T-helper 1 cell treated with Interleukin-12 subunit alpha and Interleukin-12 subunit beta and Interleukin-4 antibody, amounts not matched to agents 30 μg/mL and 1 μg/mL, for 36 hours (primary cell): ENCODE measurements around the gene UXS1.
"Not testable (repeated sequence)": the region's sequence is repeated elsewhere in the genome, so short reads cannot be mapped to it uniquely, and the experiment has no call there.

ENCODE experiments used
- H3K27ac Mint-ChIP-seq: one replicate; pipeline ENCODE4 v1.8.0; 2021; ENCODE audit warnings: mild to moderate bottlenecking, mixed read lengths
- H3K27me3 Mint-ChIP-seq: one replicate; pipeline ENCODE4 v1.8.0; 2021; ENCODE audit warnings: low read depth, mixed read lengths
- H3K36me3 Mint-ChIP-seq: one replicate; pipeline ENCODE4 v1.8.0; 2021; ENCODE audit warnings: low read depth, mixed read lengths
- H3K4me1 Mint-ChIP-seq: one replicate; pipeline ENCODE4 v1.8.0; 2021; ENCODE audit warnings: low read depth, mixed read lengths
- H3K4me3 Mint-ChIP-seq: one replicate; pipeline ENCODE4 v1.8.0; 2021; ENCODE audit warnings: mild to moderate bottlenecking, moderate library complexity, mixed read lengths
- H3K9me3 Mint-ChIP-seq: one replicate; pipeline ENCODE4 v1.8.0; 2021; ENCODE audit warnings: mixed read lengths

The UXS1 gene

DNA sequence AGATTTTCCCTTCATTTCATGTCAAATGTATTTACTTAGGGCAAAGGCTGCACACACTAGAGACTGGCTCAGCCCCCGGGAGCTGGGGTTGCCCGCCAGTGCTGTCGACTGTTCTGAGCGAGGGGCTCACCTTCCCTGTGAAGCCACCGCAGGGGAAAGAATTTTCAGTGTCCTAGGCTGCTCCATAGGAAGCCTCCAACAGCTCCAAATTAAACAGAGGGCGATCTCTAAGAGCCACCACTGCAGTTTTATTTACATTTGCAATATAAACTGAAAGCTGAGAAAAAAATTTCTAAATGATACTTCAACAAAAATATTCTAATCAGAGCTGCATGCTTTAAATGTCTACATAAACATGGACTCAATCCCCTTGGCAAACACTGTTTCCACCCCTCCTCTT, 54.0 kb downstream of the UXS1 start:
- peak overlapping the region; percentile 88 for H3K27ac Mint-ChIP-seq
- H3K36me3 Mint-ChIP-seq: peaks cover 31% of the 10 kb centered on the region
- H3K4me1 Mint-ChIP-seq: peaks cover 55% of the 10 kb centered on the region
- no peaks in the 10 kb centered on the region for H3K9me3 Mint-ChIP-seq
- no peaks in the 10 kb centered on the region for H3K27me3 Mint-ChIP-seq
- no peak overlapping the region for H3K4me3 Mint-ChIP-seq

DNA sequence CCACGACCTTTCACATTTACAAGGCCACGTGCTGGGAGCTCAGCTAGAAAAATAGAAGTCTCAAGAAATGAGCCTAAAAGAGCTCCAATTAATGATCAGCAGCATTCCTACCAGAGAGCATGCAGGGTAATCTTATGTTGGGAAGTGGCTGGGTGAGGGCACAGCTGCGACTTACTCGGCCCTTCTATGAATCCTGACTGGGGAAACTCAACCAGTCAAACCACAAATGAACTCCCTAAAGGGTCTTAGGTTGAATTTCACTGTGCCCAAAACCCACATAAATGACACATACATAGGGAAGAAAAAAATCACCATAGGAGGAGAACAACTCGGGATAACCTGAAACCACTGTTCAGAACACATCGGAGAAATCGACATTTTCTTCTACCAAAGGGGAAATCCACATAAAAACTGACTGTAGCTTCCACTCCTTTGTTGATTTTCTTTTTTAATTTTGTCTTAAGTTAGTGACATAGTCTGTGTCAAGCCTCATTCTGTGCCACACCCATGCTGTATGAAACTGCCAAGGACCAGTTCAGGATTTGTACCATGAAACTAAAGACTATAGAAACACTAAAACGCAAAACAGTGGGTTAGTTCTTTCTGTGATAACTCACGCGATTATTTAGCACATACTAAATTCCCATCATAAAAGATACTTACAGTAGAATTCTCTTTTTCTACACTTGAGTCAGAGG, 54.7 kb downstream of the UXS1 start:
- Mint-ChIP-seq H3K9me3 (no peaks in the 10 kb centered on the region), H3K4me3 (peak overlapping the region; percentile 25), H3K27me3 (no peaks in the 10 kb centered on the region), H3K27ac (peak overlapping the region; percentile 88), H3K36me3 (peaks cover 24% of the 10 kb centered on the region), H3K4me1 (peaks cover 50% of the 10 kb centered on the region)

DNA sequence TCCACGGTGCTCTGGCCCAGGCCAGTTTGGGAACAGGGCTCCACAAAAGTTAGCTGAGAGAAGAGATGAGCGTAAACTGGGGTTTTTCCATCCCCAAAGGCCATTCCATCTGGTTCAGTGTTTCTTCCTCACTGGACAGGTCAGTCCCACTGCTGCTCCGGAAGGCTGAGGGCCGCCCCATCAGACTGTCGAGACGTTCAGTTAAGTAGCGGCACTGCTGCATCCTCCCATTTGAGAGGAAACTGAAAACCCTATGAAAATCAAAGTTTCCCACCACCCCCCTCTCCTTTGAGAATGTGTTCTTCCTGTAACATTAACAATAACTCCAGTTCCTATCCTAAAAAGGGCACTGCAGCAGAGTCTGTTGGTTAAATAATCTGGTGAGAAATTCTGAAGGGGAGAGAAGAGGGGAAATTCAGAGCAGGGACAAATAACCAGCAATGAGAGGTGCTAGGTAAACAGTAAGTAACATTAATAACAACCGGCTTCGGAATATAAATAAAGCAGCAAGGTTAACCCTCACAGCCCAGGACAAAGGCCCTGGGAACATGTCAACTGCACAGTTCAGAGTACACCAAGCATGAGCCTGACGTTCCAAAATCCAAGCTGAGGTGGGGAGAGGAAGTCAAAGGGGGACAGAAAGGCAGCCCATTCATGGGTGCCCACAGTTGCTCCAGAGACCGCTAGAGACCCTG, 55.4 kb downstream of the UXS1 start:
- peaks cover 18% of the 10 kb centered on the region for H3K36me3 Mint-ChIP-seq
- peak overlapping the region; percentile 88 for H3K27ac Mint-ChIP-seq
- no peaks in the 10 kb centered on the region for H3K27me3 Mint-ChIP-seq
- H3K4me1 Mint-ChIP-seq: peaks cover 43% of the 10 kb centered on the region
- H3K9me3 Mint-ChIP-seq: no peaks in the 10 kb centered on the region
- peak overlapping the region; percentile 72 for H3K4me3 Mint-ChIP-seq

DNA sequence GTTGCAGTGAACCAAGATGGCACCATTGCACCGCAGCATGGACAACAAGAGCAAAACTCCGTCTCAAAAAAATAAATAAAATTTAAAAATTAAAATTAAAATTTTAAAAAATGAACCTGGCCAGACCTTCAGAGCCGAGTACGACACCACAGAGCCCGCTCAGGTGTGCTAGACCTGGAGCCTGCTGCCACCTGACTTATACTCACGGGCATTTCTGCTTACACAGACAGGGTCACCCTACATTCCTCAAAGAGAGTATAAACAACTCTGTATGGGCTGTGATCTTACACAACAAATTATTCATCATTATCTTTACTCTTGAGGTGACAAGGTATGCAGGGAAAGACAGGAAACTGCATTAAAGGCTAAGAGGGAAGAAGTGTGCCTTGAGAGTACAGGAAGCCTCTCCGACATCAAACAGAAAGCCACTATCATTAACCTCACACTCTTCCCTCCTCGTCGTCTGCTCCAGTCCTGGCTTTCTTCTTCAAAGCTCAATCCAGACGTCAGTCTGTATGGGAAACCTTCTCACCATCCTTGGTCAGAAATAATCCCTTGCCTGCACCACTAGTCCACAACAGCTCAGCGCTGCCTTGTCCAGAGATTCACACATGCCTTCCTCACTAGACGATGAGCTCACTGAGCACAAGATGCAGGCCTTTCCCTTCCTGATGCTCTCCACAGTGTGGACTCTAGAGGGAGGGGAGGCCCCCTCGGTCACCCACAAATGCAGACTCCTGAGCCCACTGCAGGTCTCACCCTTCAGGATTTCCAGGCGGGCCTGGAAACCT, 56.2 kb downstream of the UXS1 start:
- Mint-ChIP-seq H3K27ac (peak overlapping the region; percentile 88), H3K4me1 (peaks cover 43% of the 10 kb centered on the region), H3K9me3 (no peaks in the 10 kb centered on the region), H3K36me3 (peaks cover 14% of the 10 kb centered on the region), H3K27me3 (no peaks in the 10 kb centered on the region), H3K4me3 (peak overlapping the region; percentile 72)

DNA sequence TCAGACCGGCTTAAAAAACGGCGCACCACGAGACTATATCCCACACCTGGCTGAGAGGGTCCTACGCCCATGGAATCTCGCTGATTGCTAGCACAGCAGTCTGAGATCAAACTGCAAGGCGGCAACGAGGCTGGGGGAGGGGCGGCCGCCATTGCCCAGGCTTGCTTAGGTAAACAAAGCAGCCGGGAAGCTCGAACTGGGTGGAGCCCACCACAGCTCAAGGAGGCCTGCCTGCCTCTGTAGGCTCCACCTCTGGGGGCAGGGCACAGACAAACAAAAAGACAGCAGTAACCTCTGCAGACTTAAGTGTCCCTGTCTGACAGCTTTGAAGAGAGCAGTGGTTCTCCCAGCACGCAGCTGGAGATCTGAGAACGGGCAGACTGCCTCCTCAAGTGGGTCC, 62.9 kb downstream of the UXS1 start:
- peaks cover 15% of the 10 kb centered on the region for H3K4me1 Mint-ChIP-seq
- H3K27ac Mint-ChIP-seq, H3K9me3 Mint-ChIP-seq, H3K4me3 Mint-ChIP-seq, H3K27me3 Mint-ChIP-seq: not testable (repeated sequence)
- peaks cover 22% of the 10 kb centered on the region for H3K36me3 Mint-ChIP-seq

DNA sequence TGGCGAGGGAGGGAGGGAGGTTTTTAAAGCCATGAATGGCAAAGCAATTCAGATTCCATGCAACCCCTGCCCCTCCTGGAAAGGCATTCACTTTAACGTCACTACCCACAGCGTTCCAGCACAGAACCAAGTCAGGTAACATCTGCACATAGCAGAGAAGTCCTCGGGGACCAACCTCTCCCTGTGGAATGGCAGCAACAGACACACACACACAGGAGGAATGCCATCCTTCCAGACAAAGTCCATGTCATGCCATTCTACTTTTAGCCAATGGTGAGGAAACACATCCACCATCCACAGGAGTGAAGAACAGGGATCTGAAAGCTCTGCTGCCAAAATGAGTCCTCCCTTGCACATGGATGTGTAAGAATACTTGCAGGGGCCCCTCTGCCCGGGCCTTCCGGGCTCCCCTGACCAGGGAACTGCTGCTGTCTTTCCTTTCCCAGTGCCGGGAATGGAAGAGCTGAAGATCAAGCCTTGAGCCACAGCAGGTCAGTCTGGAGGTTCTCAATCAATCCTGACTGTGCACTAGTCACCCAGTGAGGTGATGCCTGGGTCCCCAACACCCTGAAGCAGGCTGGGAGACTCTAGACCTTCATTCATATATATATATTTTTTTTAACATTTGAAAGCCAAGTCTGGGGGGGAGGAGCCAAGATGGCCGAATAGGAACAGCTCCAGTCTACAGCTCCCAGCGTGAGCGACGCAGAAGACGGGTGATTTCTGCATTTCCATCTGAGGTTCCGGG, 63.7 kb downstream of the UXS1 start:
- Mint-ChIP-seq H3K36me3 (peaks cover 24% of the 10 kb centered on the region), H3K4me3 (no peak overlapping the region), H3K4me1 (peaks cover 16% of the 10 kb centered on the region), H3K27me3 (no peaks in the 10 kb centered on the region), H3K27ac (no peak overlapping the region), H3K9me3 (no peaks in the 10 kb centered on the region)

DNA sequence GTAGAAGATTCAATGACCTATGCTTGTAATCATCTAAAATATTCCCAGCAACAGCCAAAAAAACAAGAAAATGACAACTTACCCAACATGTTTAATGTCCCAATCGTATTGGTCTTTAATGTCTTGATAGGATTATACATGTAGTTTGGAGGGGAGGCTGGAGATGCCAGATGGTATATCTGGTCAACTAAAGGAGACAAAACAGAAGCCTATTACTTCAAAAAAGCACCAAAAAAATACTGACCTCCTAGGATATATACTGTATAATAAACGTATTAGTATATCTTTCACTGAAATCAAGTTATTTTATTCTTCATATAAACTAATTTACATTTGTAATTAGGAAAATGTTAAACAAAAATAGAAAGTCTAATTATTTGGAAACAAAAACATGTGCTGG, 64.5 kb downstream of the UXS1 start:
- no peak overlapping the region for H3K27ac Mint-ChIP-seq
- H3K9me3 Mint-ChIP-seq: no peaks in the 10 kb centered on the region
- peaks cover 30% of the 10 kb centered on the region for H3K36me3 Mint-ChIP-seq
- H3K4me1 Mint-ChIP-seq: peaks cover 16% of the 10 kb centered on the region
- H3K4me3 Mint-ChIP-seq: no peak overlapping the region
- no peaks in the 10 kb centered on the region for H3K27me3 Mint-ChIP-seq

DNA sequence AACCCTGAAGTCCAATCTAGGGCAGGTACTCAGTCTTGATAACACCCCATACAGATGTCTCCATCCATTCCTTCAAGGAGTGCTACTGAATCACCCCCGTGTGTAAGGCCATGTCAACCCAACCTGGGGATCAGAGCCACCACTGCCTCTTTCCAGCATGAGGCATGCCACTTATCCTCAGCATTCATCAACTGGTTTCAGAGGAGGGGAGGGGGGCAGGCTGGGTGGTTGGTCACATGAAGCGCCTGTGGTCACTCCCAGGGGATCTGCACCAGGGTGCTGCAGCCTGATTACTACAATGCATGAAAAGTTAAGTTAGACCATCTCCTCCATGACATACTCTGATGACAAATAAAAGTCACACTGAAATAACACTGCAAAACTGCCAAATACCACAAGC, 65.0 kb downstream of the UXS1 start:
- no peaks in the 10 kb centered on the region for H3K27me3 Mint-ChIP-seq

DNA sequence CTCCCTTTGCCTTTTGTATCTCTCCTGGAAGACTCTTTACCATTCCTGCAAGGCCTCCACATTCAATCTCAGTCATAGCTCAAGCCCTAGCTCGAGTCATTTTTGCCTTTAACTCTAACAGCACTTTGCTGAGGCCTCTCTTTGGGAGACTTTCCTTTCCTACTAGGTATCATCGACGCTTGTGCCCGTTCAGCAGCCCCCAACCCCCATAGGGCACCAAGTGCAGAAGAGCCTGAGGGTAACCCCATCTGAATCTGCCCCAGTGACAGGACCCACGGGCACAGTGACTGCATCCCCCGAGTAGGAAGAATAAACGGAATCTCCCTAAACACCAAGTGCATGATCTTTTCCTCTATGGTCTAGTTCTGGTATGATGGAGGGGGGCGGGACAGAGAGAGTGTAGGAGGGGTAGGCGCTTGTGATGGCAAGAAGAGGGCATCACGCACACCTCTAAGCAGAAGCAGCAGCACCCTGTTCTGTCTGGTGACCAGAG, 66.3 kb downstream of the UXS1 start:
- Mint-ChIP-seq H3K27ac (peak overlapping the region; percentile 23), H3K9me3 (no peaks in the 10 kb centered on the region), H3K4me1 (peaks cover 16% of the 10 kb centered on the region), H3K36me3 (peaks cover 33% of the 10 kb centered on the region), H3K27me3 (no peaks in the 10 kb centered on the region), H3K4me3 (no peak overlapping the region)

More for the DNA sequence above, 65.0 kb downstream of the UXS1 start:
- no peaks in the 10 kb centered on the region for H3K9me3 Mint-ChIP-seq
- H3K36me3 Mint-ChIP-seq: peaks cover 33% of the 10 kb centered on the region
- H3K27ac Mint-ChIP-seq: no peak overlapping the region
- peaks cover 16% of the 10 kb centered on the region for H3K4me1 Mint-ChIP-seq
- H3K4me3 Mint-ChIP-seq: no peak overlapping the region

DNA sequence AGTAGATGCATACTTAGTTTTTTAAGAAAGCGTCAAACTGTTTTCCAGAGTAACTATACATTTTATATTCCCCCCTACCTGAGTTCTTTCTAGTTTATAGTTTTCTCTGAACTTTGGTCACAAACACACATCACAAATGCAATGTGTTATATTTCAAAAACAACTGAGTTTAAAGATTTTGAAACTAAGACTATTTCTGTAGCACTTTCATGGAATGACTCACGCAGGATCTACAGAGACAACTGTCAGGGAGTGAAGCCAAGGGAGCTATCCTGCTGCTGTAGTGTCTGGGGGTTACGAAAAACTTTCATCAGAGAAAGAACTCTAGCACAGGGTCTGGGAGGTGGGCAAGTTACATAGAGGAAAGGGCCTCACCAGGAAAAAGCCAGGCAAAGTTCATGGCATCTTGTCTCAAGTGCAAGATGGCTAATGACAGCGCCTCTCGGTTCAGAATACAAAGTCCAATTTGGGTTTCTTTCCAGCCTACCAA, 66.8 kb downstream of the UXS1 start:
- Mint-ChIP-seq H3K4me3 (no peak overlapping the region), H3K36me3 (peaks cover 33% of the 10 kb centered on the region)

DNA sequence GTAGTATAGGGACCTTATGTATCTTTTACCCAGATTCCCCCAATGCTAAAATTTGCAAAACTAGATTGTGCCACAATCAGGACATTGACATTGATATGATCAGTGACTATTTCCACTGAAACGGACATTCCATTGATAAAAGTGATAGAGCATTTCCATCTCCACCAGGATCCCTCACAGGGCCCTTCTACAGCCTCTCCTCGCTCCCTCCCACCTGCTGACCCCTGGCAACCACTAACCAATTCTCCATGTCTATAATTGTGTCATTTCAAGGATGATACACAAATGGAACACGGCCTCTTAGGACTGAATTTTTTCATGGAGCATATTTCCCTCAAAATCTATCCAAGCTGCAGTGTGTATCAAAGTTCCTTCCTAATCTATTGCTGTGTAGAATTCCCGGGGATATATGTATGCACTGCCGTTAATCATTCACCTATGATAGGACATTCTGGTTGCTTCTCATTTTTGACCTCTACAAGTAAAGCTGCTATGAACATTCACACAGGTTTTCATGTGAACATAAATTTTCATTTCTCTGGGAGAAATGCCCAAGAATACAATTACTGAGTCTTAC, 67.3 kb downstream of the UXS1 start:
- Mint-ChIP-seq H3K9me3 (no peaks in the 10 kb centered on the region), H3K27ac (peak overlapping the region; percentile 50), H3K4me3 (no peak overlapping the region), H3K27me3 (no peaks in the 10 kb centered on the region), H3K36me3 (peaks cover 33% of the 10 kb centered on the region), H3K4me1 (peaks cover 16% of the 10 kb centered on the region)

More for the DNA sequence above, 66.8 kb downstream of the UXS1 start:
- H3K27ac Mint-ChIP-seq: peak overlapping the region; percentile 50
- H3K27me3 Mint-ChIP-seq: no peaks in the 10 kb centered on the region
- H3K4me1 Mint-ChIP-seq: peaks cover 16% of the 10 kb centered on the region
- no peaks in the 10 kb centered on the region for H3K9me3 Mint-ChIP-seq

DNA sequence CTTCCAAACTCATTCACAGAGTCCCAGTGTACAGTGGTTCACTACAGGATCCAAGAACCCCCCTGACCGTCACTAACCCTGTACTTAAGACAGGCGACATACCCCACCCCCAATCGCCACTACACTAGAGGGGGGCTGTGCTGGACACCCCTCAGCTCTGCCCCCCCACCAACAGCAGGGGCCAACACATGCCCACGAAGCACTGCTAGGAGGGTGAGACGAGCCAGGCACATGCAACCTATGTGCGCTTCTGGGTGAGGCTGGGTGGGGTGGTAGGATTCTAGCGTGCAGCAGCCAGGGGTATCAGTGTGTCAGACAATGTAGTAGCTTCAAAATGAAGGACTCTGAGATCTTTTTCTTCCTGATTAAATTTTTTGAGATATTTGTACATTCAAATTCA, 67.8 kb downstream of the UXS1 start:
- no peaks in the 10 kb centered on the region for H3K9me3 Mint-ChIP-seq
- no peak overlapping the region for H3K27ac Mint-ChIP-seq
- peaks cover 18% of the 10 kb centered on the region for H3K4me1 Mint-ChIP-seq
- no peak overlapping the region for H3K4me3 Mint-ChIP-seq
- H3K27me3 Mint-ChIP-seq: no peaks in the 10 kb centered on the region
- H3K36me3 Mint-ChIP-seq: peaks cover 35% of the 10 kb centered on the region

DNA sequence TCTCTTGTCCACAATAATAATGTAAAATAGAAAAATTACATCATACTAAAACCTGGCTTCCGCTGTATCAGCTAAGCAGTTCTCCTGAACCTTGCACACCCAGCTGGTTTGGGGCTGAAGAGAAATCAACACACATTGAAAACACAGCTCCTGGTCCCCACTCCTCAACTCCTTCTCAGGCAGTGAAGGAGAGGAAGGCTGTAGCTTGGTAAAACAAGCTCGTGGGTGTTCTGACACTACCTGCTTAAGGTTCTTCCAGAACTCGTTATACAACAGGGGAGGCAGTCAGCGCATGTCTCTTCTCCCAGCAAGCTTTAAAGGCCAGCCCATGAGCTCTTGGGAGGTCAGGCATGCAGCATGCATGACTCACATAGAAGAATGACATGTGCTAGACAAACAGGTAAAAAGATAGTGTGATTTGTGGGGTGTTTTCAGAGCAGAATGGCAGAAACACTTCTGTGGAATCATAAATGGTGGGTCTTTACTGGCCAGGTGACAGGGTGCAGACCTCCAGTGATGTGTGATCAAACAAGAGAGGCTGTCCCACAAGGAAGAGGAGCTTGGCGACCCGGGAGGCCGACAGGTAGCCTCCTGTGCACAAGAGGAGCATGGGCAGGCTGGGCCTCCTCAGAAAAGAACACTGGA, 69.1 kb downstream of the UXS1 start:
- H3K9me3 Mint-ChIP-seq: no peaks in the 10 kb centered on the region
- no peaks in the 10 kb centered on the region for H3K27me3 Mint-ChIP-seq
- peaks cover 36% of the 10 kb centered on the region for H3K36me3 Mint-ChIP-seq
- H3K4me3 Mint-ChIP-seq: no peak overlapping the region
- H3K4me1 Mint-ChIP-seq: peaks cover 18% of the 10 kb centered on the region
- no peak overlapping the region for H3K27ac Mint-ChIP-seq
